ENCODE data around the gene STXBP5.

DNA sequence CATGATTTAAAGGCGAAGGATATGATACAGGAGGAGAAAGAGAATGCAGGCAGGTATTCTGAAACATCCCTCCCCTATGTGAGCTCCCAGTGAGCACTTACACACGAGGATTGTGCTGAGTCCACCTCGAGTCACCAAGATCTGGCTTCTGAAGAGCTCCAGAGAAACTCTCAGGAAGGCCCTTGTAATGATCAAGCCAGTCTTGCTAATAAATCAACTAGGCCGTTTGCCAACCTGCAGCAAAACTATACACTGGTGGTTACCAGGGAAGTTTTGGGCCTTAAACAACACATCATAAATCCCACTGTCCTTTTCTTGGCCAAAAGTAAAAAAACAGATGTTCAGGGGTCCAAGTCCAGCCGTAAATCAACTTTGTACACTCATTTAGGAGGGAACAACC lies 79.2 kb downstream of the STXBP5 start:
- TF ChIP-seq POLR2AphosphoS5 (IDR thresholded peaks at IDR 0.05) (no peak), POLR2A (IDR thresholded peaks at IDR 0.05) (no peak)
- TF ChIP-seq, protein P1, sequence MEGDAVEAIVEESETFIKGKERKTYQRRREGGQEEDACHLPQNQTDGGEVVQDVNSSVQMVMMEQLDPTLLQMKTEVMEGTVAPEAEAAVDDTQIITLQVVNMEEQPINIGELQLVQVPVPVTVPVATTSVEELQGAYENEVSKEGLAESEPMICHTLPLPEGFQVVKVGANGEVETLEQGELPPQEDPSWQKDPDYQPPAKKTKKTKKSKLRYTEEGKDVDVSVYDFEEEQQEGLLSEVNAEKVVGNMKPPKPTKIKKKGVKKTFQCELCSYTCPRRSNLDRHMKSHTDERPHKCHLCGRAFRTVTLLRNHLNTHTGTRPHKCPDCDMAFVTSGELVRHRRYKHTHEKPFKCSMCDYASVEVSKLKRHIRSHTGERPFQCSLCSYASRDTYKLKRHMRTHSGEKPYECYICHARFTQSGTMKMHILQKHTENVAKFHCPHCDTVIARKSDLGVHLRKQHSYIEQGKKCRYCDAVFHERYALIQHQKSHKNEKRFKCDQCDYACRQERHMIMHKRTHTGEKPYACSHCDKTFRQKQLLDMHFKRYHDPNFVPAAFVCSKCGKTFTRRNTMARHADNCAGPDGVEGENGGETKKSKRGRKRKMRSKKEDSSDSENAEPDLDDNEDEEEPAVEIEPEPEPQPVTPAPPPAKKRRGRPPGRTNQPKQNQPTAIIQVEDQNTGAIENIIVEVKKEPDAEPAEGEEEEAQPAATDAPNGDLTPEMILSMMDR (IDR thresholded peaks at IDR 0.05): no peak
